CD4-positive, alpha-beta T cell (primary cell): ENCODE results near the gene NCAPG2. TPM values are rescaled to one million over a fixed set of nuclear protein-coding genes. Genes with fewer than 3 reads are reported as not detected.

Experiments used
- ATAC-seq: fragments of 200-7000 bp; cut with Tn5 transposase; one replicate; pipeline ENCODE4 v1.10.0; 2022; ENCODE audit warnings: mild to moderate bottlenecking; ENCODE audit not compliant: poor library complexity
- CTCF ChIA-PET: fragments of 350-600 bp; sonication (Branson Sonifier 250); formaldehyde crosslinking; loops from one replicate; lab custom pipeline; 2021; ENCODE audit warnings: antibody characterized with exemption, inconsistent platforms; lab: Charles Lee
- POLR2A ChIA-PET: fragments of 350-600 bp; sonication (Branson Sonifier 250); formaldehyde crosslinking; loops from one replicate; lab custom pipeline; 2021; ENCODE audit warnings: antibody characterized with exemption, inconsistent platforms; lab: Charles Lee
- DNase-seq, 14 experiments: peaks; one replicate each; pipeline ENCODE4 v3.0.0-alpha.2; 2013 to 2020; ENCODE audit warnings: mixed read lengths in 2 of 14
- H3K27ac ChIP-seq, 2 donors: one replicate each; pipeline versions ENCODE4 v1.5.1 to v1.7.0; 2013; ENCODE audit warnings: low read length in 2 of 2, low read depth in 1 of 2, mild to moderate bottlenecking in 1 of 2
- H3K27me3 ChIP-seq, 2 experiments: 1 replicate in 1 of 2; 2 replicates in 1 of 2; pipeline versions ENCODE4 v1.6.1 to v1.7.0; 2013; ENCODE audit warnings: low read length in 2 of 2, control low read depth in 1 of 2, mild to moderate bottlenecking in 1 of 2, moderate library complexity in 1 of 2; ENCODE audit not compliant: insufficient read depth in 2 of 2, control insufficient read depth in 1 of 2
- H3K36me3 ChIP-seq: one replicate; pipeline ENCODE4 v1.6.1; 2013; ENCODE audit warnings: low read length, control low read depth; ENCODE audit not compliant: insufficient read depth
- H3K4me1 ChIP-seq: one replicate; pipeline ENCODE4 v1.6.1; 2013; ENCODE audit warnings: low read length, control low read depth; ENCODE audit not compliant: insufficient read depth
- H3K4me3 ChIP-seq: one replicate; pipeline ENCODE4 v1.5.1; 2013; ENCODE audit warnings: mild to moderate bottlenecking, low read length, moderate library complexity
- H3K9me3 ChIP-seq, 2 experiments: 1 replicate in 1 of 2; 2 replicates in 1 of 2; pipeline versions ENCODE4 v1.6.1 to v1.7.0; 2013; ENCODE audit warnings: low read length in 2 of 2, mild to moderate bottlenecking in 2 of 2, control low read depth in 1 of 2, moderate library complexity in 1 of 2; ENCODE audit not compliant: control insufficient read depth in 1 of 2, insufficient read depth in 1 of 2
- H3K27ac Mint-ChIP-seq: one replicate; pipeline ENCODE4 v1.8.0; 2020; ENCODE audit warnings: mixed read lengths
- H3K27me3 Mint-ChIP-seq: one replicate; pipeline ENCODE4 v1.8.0; 2021; ENCODE audit warnings: mixed read lengths
- H3K36me3 Mint-ChIP-seq: one replicate; pipeline ENCODE4 v1.8.0; 2021; ENCODE audit warnings: low read depth, mixed read lengths
- H3K4me1 Mint-ChIP-seq: one replicate; pipeline ENCODE4 v1.8.0; 2021; ENCODE audit warnings: low read depth, mixed read lengths
- H3K4me3 Mint-ChIP-seq: one replicate; pipeline ENCODE4 v1.8.0; 2020; ENCODE audit warnings: mild to moderate bottlenecking, mixed read lengths
- H3K9me3 Mint-ChIP-seq: one replicate; pipeline ENCODE4 v1.8.0; 2020; ENCODE audit warnings: mixed read lengths
- CTCF ChIP-seq: fragments of 200-600 bp; IDR thresholded peaks from one replicate; pipeline ENCODE4 v1.8.0; 2022; ENCODE audit warnings: antibody characterized with exemption, mild to moderate bottlenecking
- intact Hi-C, 2 experiments: fragments of 100-400 bp; cut with DNase I in 1 of 2; cut with micrococcal nuclease in 1 of 2; formaldehyde crosslinking; loops; one replicate each; pipeline versions ENCODE4 v1.15.1 to v1.9.0; 2023 to 2025; cut with DNase I, micrococcal nuclease
- total RNA-seq, 174 experiments: library from RNA in 2 of 174; stranded (reverse) in 2 of 174; gene quantifications; one replicate each; pipeline ENCODE4 v1.2.3 and lab custom pipeline; 2021 to 2026

The NCAPG2 gene
- total RNA-seq, 2 experiments from 2014 or later: 9.9 to 11.8 TPM

- H3K27ac Mint-ChIP-seq: no peak overlapping the region
- ChIA-PET POLR2A (no interaction called here), CTCF (no interaction called here)
- no peaks in the 10 kb centered on the region for H3K9me3 Mint-ChIP-seq
- Histone ChIP-seq H3K4me3 (no peak overlapping the region), H3K4me1 (peaks cover 23% of the 10 kb centered on the region), H3K36me3 (no peaks in the 10 kb centered on the region), H3K9me3 (peaks cover 0 to 10% of the 10 kb centered on the region in 2 experiments), H3K27ac (no peak overlapping the region), H3K27me3 (no peaks in the 10 kb centered on the region)
- H3K27me3 Mint-ChIP-seq: no peaks in the 10 kb centered on the region
- intact Hi-C loops: loop anchor here (5.0 to 10.0 kb wide), 3 partner anchors 74 to 1558 kb away; partner anchors contain the start of gene ESYT2 (in 1 of the 2)
- DNase-seq (no peak), ATAC-seq (no peak)
- peaks cover 7% of the 10 kb centered on the region for H3K36me3 Mint-ChIP-seq
- TF ChIP-seq CTCF: no peak
- peak overlapping the region; percentile 79 for H3K4me3 Mint-ChIP-seq
- peaks cover 24% of the 10 kb centered on the region for H3K4me1 Mint-ChIP-seq
These were observed 1.7 kb downstream of the NCAPG2 start for GRCh38 chr7:158702944-158703343.

DNA sequence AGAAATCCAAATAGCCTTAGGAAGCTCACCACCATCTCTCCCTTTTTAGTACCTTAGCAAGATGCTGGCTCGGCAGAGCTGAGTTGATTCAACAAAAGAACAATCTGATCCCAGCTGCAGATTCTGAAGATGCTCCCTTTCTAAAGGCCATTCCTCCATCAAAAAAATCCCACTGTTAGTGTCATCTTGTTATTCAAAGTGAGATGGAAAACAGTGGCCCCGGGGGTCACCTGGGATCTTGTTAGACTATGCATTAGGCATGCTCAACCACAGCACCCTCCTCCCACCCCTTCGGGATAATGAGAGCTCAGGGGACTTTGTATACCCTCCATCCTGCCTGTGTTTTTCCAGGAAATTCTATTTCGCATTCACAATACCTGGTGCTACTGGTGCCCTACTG is 2.4 kb downstream of the NCAPG2 start:
- Mint-ChIP-seq H3K9me3 (no peaks in the 10 kb centered on the region), H3K4me1 (peaks cover 24% of the 10 kb centered on the region), H3K36me3 (peaks cover 7% of the 10 kb centered on the region), H3K27me3 (no peaks in the 10 kb centered on the region), H3K27ac (no peak overlapping the region), H3K4me3 (no peak overlapping the region)
- intact Hi-C loops: loop anchor here (5.0 to 10.0 kb wide), 3 partner anchors 75 to 1557 kb away; partner anchors contain the start of gene ESYT2 (in 1 of the 2)
- Histone ChIP-seq H3K27ac (no peak overlapping the region), H3K36me3 (no peaks in the 10 kb centered on the region), H3K27me3 (no peaks in the 10 kb centered on the region), H3K9me3 (peaks cover 0 to 5% of the 10 kb centered on the region in 2 experiments), H3K4me1 (peaks cover 23% of the 10 kb centered on the region), H3K4me3 (no peak overlapping the region)
- DNase-seq (no peak), ATAC-seq (no peak)
- CTCF ChIA-PET: interaction anchor here (2.4 kb wide), 1 partner anchor 275 kb away, joined by 7 read pairs; no protein-coding TSS in a partner anchor
- POLR2A ChIA-PET: interaction anchor here (0.8 kb wide), 1 partner anchor 275 kb away, joined by 3 read pairs; no protein-coding TSS in a partner anchor
- TF ChIP-seq CTCF: no peak

- Mint-ChIP-seq H3K27ac (no peak overlapping the region), H3K27me3 (no peaks in the 10 kb centered on the region), H3K4me1 (peaks cover 22% of the 10 kb centered on the region), H3K9me3 (no peaks in the 10 kb centered on the region), H3K4me3 (no peak overlapping the region), H3K36me3 (peaks cover 7% of the 10 kb centered on the region)
- no peak overlapping the region for H3K27ac ChIP-seq
- TF ChIP-seq CTCF: no peak
- CTCF ChIA-PET: interaction anchor here (2.4 kb wide), 1 partner anchor 277 kb away, joined by 7 read pairs; no protein-coding TSS in a partner anchor
- intact Hi-C loops: loop anchor here (5.0 to 10.0 kb wide), 3 partner anchors 77 to 1555 kb away; partner anchors contain the start of gene ESYT2 (in 1 of the 2)
- H3K9me3 ChIP-seq: no peaks in the 10 kb centered on the region
- H3K27me3 ChIP-seq: no peaks in the 10 kb centered on the region
- DNase-seq: no peak
- no peaks in the 10 kb centered on the region for H3K36me3 ChIP-seq
- POLR2A ChIA-PET: no interaction called here
- peaks cover 22% of the 10 kb centered on the region for H3K4me1 ChIP-seq
- H3K4me3 ChIP-seq: no peak overlapping the region
- ATAC-seq: no peak
These were observed 4.6 kb downstream of the NCAPG2 start for GRCh38 chr7:158700008-158700407.
